SK-N-MC (cell line): ENCODE results near the gene CAB39L.

ENCODE experiments used
- EZH2 ChIP-seq: fragments of 200-600 bp; sonication (generic); IDR thresholded peaks from one replicate; pipeline ENCODE4 v1.6.1; 2017; ENCODE audit warnings: antibody characterized with exemption
- FOXP2 ChIP-seq: optimal IDR thresholded peaks from 2 replicates; pipeline ENCODE3; 2011; ENCODE audit warnings: mild to moderate bottlenecking, moderate library complexity; ENCODE audit not compliant: insufficient read depth; ENCODE audit errors: extremely low read length, control extremely low read depth
- POLR2AphosphoS5 ChIP-seq: IDR thresholded peaks from 2 replicates; pipeline ENCODE4 v1.6.1; 2012; ENCODE audit warnings: mild to moderate bottlenecking, low read depth, low read length, borderline replicate concordance

- no peak for TF ChIP-seq EZH2
- no peak for TF ChIP-seq POLR2AphosphoS5
- TF ChIP-seq FOXP2 = no peak
Observed at GRCh38 chr13:49400755-49401659, 42.9 kb downstream of the CAB39L start.
